HG03460 (cell line): Measurements from ENCODE around the gene IGFL4.
"Not testable (repeated sequence)": the region's sequence is repeated elsewhere in the genome, so short reads cannot be mapped to it uniquely, and the experiment has no call there.

Source experiments
- ATAC-seq: cut with Tn5 transposase; IDR thresholded peaks from one replicate; pipeline ENCODE4 v1.9.1; 2021; ENCODE audit not compliant: unreplicated experiment

The IGFL4 gene

DNA sequence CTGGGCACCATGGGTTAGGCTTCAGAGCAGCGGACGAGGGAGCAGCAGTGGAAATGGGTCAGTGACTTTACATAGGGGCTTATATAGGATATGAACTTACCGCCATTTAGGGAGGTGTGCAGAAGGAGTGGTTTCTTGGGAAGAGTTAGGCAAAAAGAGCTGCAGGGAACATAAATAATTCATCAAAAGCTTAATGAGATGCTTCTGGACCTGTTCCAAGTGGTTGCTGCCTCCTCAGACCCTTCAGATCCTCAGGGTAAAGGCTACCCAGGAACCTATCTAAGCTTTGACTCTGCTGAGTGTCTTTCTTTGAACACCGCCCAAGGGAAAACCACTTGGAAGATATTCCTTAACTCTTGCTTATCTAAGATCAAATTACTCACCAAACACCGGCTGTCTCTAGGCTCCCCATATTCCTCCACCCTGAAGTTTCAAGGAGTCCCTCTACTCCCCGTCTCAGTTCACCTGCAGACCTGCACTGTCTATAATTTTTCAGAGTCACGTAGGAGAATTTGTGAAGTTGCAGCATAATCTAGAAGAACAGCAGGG lies at the start of gene IGFL4:
Gene IGFL4 (minus strand): TSS at position 51 of the 549 bp plus-strand sequence. CDS start 40 bp downstream, at position 11.
- ATAC-seq: no peak

- ATAC-seq: no peak
Measured at GRCh38 chr19:46090444-46090843, 49.6 kb upstream of the IGFL4 start.

- ATAC-seq: no peak
Measured at GRCh38 chr19:46089432-46089831, 48.6 kb upstream of the IGFL4 start.

- no peak for ATAC-seq
Measured at GRCh38 chr19:46088101-46088500, 47.3 kb upstream of the IGFL4 start.

GRCh38 chr19:46085888-46086287 lies 45.1 kb upstream of the IGFL4 start:
- ATAC-seq: no peak

- ATAC-seq: no peak
Measured at GRCh38 chr19:46082728-46083050, 41.9 kb upstream of the IGFL4 start.

- no peak for ATAC-seq
Measured at GRCh38 chr19:46081928-46082727, 41.3 kb upstream of the IGFL4 start.

DNA sequence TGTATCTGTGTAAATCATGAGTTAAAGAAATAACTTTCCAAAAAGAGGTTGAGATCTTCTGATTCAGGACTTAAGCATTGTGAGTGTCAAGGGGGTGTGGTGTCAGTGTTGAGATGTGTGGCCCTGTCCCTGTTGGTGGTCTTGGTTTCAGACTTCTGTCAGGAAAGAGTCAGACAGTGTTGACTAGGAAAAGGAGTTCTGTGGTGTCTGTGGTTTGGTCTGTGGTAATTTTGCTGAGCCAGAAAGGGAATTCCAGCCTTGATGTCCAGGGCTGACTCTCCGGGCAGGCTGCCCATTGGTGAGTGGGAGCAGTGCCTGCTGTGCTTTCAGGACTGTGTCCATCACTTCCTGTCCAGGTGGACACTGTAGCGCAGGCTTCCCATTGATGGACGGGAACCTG lies 39.8 kb upstream of the IGFL4 start:
- no peak for ATAC-seq

- no peak for ATAC-seq
Measured at GRCh38 chr19:46079576-46079975, 38.8 kb upstream of the IGFL4 start.

DNA sequence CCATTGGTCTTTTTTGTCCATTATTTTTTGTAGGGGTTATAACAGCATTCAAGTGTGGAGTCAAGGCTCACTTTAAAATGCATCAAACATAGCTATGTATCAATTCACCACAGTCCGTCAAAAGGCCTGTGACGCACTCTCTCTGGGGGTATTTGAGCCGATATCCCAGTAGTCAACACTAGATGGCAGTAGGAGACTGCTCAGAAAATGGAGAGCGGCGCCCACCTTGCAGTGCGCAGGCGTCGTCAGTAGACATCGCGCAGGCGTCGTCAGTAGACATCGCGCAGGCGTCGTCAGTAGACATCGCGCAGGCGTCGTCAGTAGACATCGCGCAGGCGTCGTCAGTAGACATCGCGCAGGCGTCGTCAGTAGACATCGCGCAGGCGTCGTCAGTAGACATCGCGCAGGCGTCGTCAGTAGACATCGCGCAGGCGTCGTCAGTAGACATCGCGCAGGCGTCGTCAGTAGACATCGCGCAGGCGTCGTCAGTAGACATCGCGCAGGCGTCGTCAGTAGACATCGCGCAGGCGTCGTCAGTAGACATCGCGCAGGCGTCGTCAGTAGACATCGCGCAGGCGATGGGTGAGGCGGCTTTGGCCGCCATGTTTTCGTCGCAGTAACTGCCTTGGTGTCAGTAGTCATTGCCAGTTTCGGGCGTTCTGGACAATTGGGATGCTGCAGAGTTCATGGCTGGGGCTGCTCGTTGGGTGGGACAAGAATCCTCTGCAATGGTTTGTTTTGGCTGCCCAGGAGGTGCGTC lies 38.0 kb upstream of the IGFL4 start:
- ATAC-seq: not testable (repeated sequence)

DNA sequence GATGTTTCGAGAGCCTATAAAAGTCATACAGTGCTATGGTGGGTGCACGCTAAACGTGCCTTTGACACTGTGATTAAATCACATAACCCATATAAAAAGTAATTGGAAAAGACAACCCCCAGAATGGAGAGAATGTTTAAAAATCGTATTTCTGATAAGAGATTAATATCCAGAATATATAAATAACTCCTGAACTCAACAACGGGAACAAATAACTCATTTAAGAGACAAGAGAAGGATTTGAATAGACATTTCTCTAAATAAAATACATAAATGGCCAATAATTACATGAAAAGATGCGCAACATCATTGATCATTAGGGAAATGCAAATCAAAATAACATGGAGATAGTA lies 37.0 kb upstream of the IGFL4 start:
- ATAC-seq: no peak

DNA sequence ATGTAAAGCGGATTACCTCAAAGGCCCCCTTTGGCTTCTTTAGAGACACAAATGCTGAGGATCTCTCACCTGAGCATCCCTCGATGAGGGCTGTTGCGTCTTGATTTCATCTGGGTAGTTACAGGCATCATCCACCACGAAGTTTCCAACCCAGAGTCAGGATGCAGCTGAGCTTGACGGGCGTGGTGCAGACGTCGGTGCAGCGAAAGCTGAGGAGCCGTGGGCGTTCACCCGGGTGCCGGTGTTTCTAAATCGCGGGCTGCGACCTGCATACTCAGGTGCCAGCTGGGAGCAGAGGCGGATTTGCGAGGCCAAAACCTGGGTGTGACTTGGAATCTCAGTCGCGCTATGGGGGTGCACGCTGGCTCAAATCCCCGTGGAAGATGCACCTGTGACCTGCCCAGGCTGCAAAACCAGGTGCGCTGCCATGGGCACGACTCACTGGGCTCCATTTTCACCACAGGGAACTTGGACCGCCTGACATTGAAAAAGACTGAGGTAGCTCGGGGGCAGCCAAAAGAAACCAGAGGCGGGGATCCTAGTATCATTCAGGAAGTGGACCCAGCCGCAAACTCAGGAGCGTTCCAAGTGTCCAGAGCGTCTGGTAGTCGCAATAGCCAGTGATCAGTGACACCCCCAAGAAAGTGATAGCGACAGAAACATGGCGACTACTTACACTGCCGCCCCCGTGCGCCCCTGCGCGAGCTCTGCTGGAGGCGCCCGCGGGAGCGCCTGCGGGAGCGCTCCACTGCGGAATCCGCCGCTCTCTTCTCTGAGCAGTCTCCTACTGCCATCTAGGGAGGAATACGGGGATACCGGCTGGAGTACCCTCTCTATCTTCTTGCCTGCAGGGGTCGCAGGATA lies 36.4 kb upstream of the IGFL4 start:
- ATAC-seq: no peak

- no peak for ATAC-seq
Measured at GRCh38 chr19:46076031-46076880, 35.5 kb upstream of the IGFL4 start.

DNA sequence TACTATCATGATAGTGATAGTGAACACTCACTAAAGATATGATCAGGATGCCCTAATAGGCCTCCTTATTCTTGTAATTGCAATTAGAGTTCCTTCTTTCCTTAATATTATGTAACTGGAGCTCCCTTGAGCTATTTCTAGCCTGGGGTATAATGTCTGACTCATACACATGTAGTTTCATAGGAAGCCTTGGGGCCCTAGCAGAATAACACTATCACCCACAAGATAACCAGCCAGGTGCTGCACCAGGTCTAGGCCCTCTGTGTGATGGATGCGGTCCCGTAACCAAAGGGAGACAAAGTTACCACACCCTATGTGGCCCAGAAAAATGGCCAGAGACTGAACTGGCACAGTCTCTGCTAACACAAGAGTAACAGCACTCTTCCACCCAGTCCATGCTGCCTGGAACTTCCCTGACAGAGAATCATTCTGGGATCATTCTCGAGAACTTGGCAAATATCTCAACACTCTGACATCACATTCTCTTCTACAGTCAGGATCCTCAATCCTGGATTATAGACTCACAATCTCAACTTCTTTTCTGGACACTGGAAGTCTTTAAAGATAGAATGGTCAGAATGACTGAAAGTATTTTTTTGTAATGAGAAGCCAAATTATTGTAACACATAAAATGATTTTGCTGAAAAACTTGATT lies 32.6 kb upstream of the IGFL4 start:
- no peak for ATAC-seq

GRCh38 chr19:46069806-46070341 lies 29.1 kb upstream of the IGFL4 start:
- ATAC-seq: no peak

DNA sequence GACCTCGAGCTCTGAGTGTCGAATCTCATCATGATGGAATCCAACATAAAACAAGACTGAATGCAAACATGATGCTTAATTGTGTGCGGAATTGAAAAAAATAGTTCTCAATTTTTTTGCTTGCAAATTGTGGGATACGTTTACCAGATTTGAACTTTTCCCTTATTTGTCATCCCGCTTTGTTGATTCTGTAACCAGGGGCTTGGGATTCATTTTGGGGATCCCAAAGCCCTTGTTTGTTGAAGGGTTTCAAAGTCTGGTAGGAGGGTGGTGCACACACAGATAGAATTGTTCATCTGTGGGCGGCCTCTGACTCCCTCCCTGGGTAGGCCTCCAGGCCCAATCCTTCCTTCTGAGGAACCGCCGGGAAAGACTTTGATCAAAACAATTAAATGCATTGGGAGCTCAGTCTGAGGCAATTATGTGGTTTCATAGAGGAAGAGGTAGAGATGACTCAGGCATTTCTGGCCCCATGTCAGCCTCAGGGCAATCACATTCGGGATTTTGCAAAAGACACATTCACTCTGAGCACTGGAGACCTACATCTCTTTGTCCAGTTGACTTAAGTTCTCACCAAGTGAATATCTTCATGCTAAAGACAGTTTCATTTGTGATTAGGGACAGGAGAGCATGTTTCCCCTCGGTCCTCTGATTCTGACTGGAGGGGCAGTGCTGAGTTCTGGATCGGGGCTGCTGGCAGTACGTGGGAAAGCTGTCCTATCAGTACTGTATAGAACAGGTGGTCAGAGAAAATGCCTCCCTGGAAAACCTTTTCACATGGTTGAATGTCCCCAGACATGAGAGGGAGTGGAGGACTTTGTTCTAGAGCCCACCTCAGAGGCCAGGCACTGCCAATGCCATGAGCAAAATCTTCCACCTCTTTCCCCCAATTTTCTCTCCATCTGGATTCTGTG lies 27.8 kb upstream of the IGFL4 start:
- ATAC-seq: no peak

DNA sequence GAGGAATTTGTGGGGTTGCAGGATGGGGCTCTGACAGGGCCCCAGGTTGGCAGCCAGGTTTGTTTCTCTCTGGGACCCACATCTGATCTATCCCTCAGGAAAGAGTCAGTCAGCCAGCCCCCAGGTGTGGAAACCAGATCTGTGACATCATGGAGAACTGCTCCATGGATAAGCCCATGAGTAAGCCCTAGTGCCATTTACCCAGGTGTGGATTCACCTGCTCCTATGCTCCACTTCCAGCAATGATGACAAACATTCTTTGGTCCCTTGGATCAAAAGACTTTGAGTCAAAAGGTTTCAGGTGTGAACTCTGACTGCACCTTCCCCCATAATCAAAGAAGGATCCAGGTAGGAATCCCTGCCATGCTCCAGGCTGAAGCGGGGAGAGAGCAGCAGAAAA lies 26.9 kb upstream of the IGFL4 start:
- ATAC-seq: no peak

DNA sequence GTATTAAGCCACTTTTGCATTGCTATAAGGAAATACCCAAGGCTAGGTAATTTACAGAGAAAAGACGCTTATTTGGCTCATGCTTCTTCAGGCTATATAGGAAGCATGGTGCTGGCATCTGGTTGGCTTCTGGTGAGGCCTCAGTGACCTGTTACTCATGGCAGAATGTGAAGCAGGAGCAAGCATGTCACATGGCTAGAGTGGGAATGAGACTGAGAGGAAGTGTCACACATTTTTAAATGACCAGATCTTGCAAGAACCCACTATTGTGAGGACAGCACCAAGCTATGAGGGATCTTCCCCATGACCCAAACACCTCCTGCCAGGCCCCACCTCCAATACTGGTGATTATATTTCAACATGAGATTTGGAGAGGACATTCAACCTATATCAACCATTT lies 25.7 kb upstream of the IGFL4 start:
- ATAC-seq: no peak
